Activated CD4-positive, alpha-beta T cell treated with anti-CD3 and anti-CD28 coated beads, Interleukin-2, amount 10 ng/mL, durations not matched to agents 24 days and 14 days (primary cell): Measurements from ENCODE around the gene NOP10. TPM values are rescaled to one million over a fixed set of nuclear protein-coding genes. Genes with fewer than 3 reads are reported as not detected.
"Not testable (repeated sequence)": the region's sequence is repeated elsewhere in the genome, so short reads cannot be mapped to it uniquely, and the experiment has no call there.

Experiments used
- DNase-seq: peaks from one replicate; pipeline ENCODE4 v3.0.0; 2022
- H3K27ac Mint-ChIP-seq: one replicate; pipeline ENCODE4 v1.8.0; 2022; ENCODE audit warnings: mild to moderate bottlenecking, mixed read lengths
- H3K27me3 Mint-ChIP-seq: one replicate; pipeline ENCODE4 v1.8.0; 2022; ENCODE audit warnings: mixed read lengths
- H3K36me3 Mint-ChIP-seq: one replicate; pipeline ENCODE4 v1.8.0; 2022; ENCODE audit warnings: low read depth, mild to moderate bottlenecking, mixed read lengths
- H3K4me1 Mint-ChIP-seq: one replicate; pipeline ENCODE4 v1.8.0; 2021; ENCODE audit warnings: mixed read lengths
- H3K4me3 Mint-ChIP-seq: one replicate; pipeline ENCODE4 v1.8.0; 2022; ENCODE audit warnings: mild to moderate bottlenecking, moderate library complexity, mixed read lengths
- H3K9me3 Mint-ChIP-seq: one replicate; pipeline ENCODE4 v1.8.0; 2021; ENCODE audit warnings: mixed read lengths
- intact Hi-C: fragments of 100-400 bp; cut with micrococcal nuclease; formaldehyde crosslinking; loops from one replicate; pipeline ENCODE4 v1.15.1; 2023
- total RNA-seq: library from RNA; stranded (reverse); gene quantifications from 2 replicates; pipeline ENCODE4 v1.2.3, GENCODE V29; 2022

The NOP10 gene
- total RNA-seq, 1 donor from 2014 or later, result 238 TPM

DNA sequence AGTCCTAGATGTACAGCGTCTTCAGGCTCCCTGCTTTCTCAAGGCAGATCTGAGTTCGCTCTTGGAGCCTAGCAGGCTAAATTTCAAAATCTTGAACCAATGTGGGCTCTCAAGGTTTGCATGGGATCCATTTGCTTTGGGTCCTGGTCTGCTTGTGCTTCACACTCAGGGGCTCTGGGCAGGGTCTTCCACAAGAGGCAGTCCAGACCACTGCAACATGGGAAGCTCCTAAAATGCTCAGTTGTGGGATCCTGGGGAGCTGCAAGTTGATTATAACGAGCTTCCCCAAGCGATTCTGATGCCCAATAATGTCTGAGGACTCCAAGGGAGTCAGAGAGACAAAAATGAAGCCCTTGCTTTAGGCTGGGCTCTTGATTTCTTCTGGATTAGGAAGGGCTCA is 6.8 kb upstream of the NOP10 start:
- no peak for DNase-seq
- Mint-ChIP-seq H3K9me3 (no peaks in the 10 kb centered on the region), H3K36me3 (peaks cover 12% of the 10 kb centered on the region), H3K27ac (no peak overlapping the region), H3K4me1 (peaks cover 3% of the 10 kb centered on the region), H3K4me3 (no peak overlapping the region), H3K27me3 (no peaks in the 10 kb centered on the region)
- intact Hi-C loops, result no loop called here

- no peaks in the 10 kb centered on the region for H3K9me3 Mint-ChIP-seq
- H3K27me3 Mint-ChIP-seq, result no peaks in the 10 kb centered on the region
- peaks cover 6% of the 10 kb centered on the region for H3K36me3 Mint-ChIP-seq
- no peak for DNase-seq
- no peak overlapping the region for H3K4me3 Mint-ChIP-seq
- no peak overlapping the region for H3K27ac Mint-ChIP-seq
- intact Hi-C loops, result no loop called here
- peaks cover 3% of the 10 kb centered on the region for H3K4me1 Mint-ChIP-seq
These were observed 5.9 kb upstream of the NOP10 start for GRCh38 chr15:34348735-34349300.

DNA sequence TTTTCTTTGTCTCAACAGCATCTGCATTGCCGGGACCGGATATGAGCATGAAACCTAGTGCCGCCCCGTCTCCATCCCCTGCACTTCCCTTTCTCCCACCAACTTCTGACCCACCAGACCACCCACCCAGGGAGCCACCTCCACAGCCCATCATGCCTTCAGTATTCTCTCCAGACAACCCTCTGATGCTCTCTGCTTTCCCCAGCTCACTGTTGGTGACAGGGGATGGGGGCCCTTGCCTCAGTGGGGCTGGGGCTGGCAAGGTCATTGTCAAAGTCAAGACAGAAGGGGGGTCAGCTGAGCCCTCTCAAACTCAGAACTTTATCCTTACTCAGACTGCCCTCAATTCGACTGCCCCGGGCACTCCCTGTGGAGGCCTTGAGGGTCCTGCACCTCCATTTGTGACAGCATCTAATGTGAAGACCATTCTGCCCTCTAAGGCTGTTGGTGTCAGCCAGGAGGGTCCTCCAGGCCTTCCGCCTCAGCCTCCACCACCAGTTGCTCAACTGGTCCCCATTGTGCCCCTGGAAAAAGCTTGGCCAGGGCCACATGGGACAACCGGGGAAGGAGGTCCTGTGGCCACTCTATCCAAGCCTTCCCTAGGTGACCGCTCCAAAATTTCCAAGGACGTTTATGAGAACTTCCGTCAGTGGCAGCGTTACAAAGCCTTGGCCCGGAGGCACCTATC is 5.2 kb upstream of the NOP10 start:
- peaks cover 3% of the 10 kb centered on the region for H3K4me1 Mint-ChIP-seq
- H3K36me3 Mint-ChIP-seq, result peaks cover 2% of the 10 kb centered on the region
- intact Hi-C loops, result no loop called here
- no peak for DNase-seq
- H3K27ac Mint-ChIP-seq, result no peak overlapping the region
- H3K4me3 Mint-ChIP-seq, result no peak overlapping the region
- no peaks in the 10 kb centered on the region for H3K27me3 Mint-ChIP-seq
- no peaks in the 10 kb centered on the region for H3K9me3 Mint-ChIP-seq

DNA sequence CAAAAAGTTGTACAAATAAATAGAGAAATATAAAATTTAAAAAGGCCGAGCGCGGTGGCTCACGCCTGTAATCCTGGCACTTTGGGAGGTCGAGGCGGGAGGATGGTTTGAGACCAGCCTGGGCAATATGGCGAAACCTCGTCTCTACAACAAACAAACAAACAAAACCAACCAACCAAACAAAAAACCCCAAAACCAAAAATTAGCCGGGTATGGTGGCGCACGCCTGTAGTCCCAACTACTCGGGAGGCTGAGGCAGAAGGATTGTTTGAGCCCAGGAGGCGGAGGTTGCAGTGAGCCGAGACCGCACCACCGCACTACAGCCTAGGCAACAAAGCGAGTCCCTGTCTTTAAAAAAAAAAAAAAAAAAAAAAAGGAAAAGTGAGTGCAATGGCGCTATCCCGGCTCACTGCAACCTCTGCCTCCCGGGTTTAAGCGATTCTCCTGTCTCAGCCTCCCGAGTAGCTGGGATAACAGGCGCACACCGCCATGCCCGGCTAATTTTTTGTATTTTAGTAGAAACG is 661 bp downstream of the NOP10 start:
- peak; percentile 78 for DNase-seq
- Mint-ChIP-seq H3K4me1 (peaks cover 17% of the 10 kb centered on the region), H3K27ac (peak overlapping the region; percentile 64), H3K36me3 (peaks cover 30% of the 10 kb centered on the region)
- H3K9me3 Mint-ChIP-seq, intact Hi-C loops, H3K27me3 Mint-ChIP-seq, H3K4me3 Mint-ChIP-seq: not testable (repeated sequence)

DNA sequence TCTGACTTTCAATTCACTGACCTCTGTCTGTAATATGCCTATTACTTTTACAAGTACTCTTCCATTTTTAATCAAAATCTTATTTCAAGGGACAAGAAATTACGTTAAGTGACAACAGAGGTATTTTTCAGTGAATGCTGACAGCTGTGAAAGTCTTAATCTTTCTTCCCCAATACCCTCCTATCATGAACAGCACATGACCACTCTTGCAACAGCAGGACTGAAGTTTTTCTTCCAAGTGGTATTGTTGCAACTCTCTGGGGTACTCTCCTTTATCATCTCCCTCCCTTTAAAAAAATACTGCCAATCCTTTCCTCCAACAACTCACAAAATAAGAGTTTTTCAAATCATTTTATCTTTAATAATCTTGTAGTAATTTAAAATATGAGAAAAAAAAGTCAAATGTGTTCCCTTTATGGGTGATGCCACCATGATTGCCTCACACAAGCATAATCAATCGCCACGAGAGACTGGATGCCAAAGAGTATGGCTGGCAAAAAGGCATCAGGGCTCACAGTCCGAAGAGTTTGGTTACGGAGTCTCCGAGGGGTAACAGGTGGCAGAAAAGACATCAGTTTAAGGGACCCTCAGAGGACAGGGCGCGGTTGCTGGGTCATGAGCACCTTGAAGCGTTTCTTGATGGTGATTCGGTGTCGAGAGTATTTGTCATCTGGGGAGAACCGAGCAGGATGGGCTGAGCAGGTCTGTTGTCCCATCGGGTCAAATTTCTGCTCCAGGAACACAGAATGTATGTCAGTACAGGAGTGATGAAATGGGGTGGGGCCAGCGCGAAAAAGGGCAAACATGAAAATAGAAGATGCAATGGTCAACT is 1.3 kb downstream of the NOP10 start:
- Mint-ChIP-seq H3K27ac (peak overlapping the region; percentile 64), H3K4me3 (no peak overlapping the region), H3K27me3 (no peaks in the 10 kb centered on the region), H3K36me3 (peaks cover 32% of the 10 kb centered on the region), H3K9me3 (peaks cover 4% of the 10 kb centered on the region), H3K4me1 (peaks cover 23% of the 10 kb centered on the region)
- DNase-seq, result peak; percentile 63
- intact Hi-C loops, result no loop called here

DNA sequence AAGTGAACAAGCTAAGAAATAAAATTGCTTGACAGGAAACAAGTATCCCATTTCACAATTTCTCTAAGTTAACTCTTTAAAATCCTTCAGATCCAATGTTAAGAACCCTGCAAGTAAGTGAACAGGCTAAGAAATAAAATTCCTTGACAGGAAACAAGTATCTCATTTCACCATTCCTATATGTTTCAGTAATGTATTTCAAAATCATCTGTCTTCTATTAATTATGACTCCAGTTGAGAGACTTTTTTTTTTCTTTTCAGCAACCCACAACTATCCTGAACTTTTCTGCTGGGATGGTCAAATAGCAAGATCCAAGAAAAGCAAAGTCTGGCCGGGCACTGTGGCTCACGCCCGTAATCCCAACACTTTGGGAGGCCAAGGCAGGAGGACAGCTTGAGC is 3.0 kb downstream of the NOP10 start:
- Mint-ChIP-seq H3K27ac (peak overlapping the region; percentile 10), H3K27me3 (no peaks in the 10 kb centered on the region), H3K4me3 (peak overlapping the region; percentile 19), H3K9me3 (peaks cover 4% of the 10 kb centered on the region), H3K36me3 (peaks cover 32% of the 10 kb centered on the region), H3K4me1 (peaks cover 34% of the 10 kb centered on the region)
- intact Hi-C loops, result loop anchor here (10.0 kb wide), 1 partner anchor 95 kb away; the partner anchor contains the start of gene GOLGA8A
- DNase-seq, result no peak

GRCh38 chr15:34338347-34338746 is 4.6 kb downstream of the NOP10 start:
- no peaks in the 10 kb centered on the region for H3K27me3 Mint-ChIP-seq
- intact Hi-C loops, result loop anchor here (10.0 kb wide), 1 partner anchor 96 kb away; the partner anchor contains the start of gene GOLGA8A
- H3K36me3 Mint-ChIP-seq, result peaks cover 32% of the 10 kb centered on the region
- H3K4me1 Mint-ChIP-seq, result peaks cover 41% of the 10 kb centered on the region
- H3K9me3 Mint-ChIP-seq, result peaks cover 4% of the 10 kb centered on the region
- peak overlapping the region; percentile 97 for H3K4me3 Mint-ChIP-seq
- DNase-seq, result no peak
- no peak overlapping the region for H3K27ac Mint-ChIP-seq

GRCh38 chr15:34337557-34338306 is 5.2 kb downstream of the NOP10 start, which contains the start of gene SLC12A6:
TSS of gene SLC12A6 (minus strand) at chr15:34337781. CDS start at chr15:34336680, 1,101 bp downstream.
- Mint-ChIP-seq H3K4me3 (peak within 1 kb of the TSS; percentile 97), H3K27me3 (no peaks in the 10 kb centered on the region), H3K36me3 (peaks cover 32% of the 10 kb centered on the region), H3K27ac (peak within 1 kb of the TSS; percentile 94), H3K4me1 (peaks cover 43% of the 10 kb centered on the region), H3K9me3 (peaks cover 4% of the 10 kb centered on the region)
- intact Hi-C loops, result loop anchor here (10.0 kb wide), 1 partner anchor 97 kb away; the partner anchor contains the start of gene GOLGA8A
- peak; percentile 98 for DNase-seq

DNA sequence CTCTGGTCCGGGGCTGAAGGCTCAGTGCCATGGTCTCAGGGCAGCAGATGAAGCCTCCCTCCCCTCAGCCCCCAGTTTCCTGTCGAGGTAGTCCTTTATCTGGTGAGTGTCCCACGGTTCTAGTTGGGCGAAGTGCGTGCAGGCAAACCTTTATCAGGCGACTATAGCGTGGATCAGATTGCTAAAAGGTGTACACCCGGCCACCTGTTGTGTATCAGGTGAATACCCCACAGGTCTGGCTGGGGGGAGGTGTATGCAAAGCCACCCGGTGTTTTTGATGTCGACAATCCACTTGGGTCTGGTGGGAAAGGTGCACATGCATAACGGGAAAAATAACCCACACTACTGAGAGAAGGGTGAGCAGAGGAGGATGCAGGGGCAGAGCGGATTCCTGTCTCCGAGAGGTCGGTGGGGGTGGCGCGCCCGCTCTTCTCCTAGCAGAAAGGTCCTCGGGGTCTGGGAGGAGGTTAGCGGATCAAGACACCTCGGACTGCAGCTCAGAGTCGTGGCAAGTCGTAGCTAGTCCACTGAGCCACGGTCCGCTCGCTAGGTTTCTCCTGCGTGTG is 5.9 kb downstream of the NOP10 start:
- peaks cover 49% of the 10 kb centered on the region for H3K4me1 Mint-ChIP-seq
- H3K9me3 Mint-ChIP-seq, result peaks cover 4% of the 10 kb centered on the region
- H3K27me3 Mint-ChIP-seq, result no peaks in the 10 kb centered on the region
- H3K4me3 Mint-ChIP-seq, result peak overlapping the region; percentile 97
- DNase-seq, result no peak
- intact Hi-C loops, result loop anchor here (10.0 kb wide), 1 partner anchor 98 kb away; the partner anchor contains the start of gene GOLGA8A
- peaks cover 32% of the 10 kb centered on the region for H3K36me3 Mint-ChIP-seq
- peak overlapping the region; percentile 94 for H3K27ac Mint-ChIP-seq

DNA sequence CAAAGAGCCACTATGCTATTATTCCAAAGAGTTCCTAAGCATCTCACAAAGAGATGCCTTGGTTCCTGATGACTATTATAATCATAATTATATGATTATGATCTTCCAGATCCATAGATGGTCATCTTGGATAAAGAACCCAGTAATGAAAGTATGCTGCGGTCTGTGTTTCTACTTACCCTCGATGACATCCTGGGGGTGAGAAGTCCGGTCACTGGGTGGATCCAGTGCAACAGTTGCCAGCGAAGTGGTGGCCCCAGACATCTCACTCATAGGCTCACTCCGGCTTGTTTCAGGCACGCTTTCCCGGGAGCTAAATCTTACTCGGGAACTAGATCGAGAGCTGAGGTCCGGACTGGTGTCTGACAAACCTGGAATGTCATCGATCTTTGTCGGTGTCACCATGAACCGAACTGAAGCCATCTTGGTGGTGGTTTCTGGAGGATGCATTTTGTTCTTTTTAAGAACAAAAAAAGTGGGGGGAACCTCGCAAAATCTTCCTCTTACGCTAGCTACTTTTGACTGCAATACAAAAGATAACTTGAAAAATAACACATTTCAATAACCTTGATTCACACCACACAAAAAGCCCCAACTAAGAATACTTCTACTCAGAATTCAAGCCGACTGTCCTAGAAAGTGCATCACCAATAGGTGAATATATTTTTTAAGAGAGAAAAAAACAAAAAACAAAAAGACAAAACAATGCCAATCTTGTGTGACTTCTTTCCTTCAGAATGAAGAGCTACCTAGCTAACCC is 6.5 kb downstream of the NOP10 start:
- DNase-seq, result no peak
- Mint-ChIP-seq H3K9me3 (no peaks in the 10 kb centered on the region), H3K4me3 (peak overlapping the region; percentile 97), H3K4me1 (peaks cover 48% of the 10 kb centered on the region), H3K27me3 (no peaks in the 10 kb centered on the region), H3K36me3 (peaks cover 31% of the 10 kb centered on the region), H3K27ac (peak overlapping the region; percentile 94)
- intact Hi-C loops, result loop anchor here (10.0 kb wide), 1 partner anchor 98 kb away; the partner anchor contains the start of gene GOLGA8A

DNA sequence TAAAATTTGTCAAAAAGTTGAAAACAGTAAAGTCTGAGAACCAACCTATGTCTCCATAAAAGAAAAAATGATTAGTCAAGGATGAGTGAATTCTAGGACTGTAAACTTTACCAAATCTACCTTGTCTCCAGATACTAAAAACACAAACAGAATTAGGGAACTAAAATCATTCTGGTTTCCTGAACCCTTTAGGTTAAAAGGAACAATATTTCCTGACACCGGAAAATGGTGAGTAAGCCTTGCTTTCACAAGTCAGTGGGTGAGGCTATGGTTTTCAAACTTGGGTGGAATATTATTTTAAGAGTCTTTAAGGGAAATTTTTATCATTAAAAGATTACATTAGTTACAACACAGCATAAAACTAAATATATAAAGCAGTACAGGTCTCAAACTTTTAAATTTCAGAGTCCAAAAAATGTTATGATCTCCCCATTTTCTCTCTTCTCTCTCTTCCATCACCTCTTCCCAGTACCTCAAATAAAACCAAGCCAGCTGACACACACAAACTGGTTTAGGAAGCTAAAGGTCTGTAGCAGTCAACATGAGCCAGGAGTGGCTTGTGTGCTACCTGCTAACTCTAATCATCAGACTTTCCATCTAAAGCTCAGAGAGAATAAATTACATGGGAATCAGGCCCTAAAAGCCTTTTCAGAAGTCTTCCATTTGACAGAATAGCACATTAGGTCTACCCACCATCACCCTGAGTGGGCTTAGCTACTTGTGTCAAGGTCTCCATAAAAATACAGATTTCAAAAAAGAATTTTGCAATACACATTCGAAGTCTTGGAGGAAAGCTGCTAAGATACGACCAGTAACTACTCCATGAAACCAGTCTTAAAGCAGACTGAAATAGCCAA is 7.5 kb downstream of the NOP10 start:
- DNase-seq, result peak; percentile 58
- Mint-ChIP-seq H3K4me3 (peak overlapping the region; percentile 97), H3K4me1 (peaks cover 50% of the 10 kb centered on the region), H3K36me3 (peaks cover 22% of the 10 kb centered on the region), H3K27ac (peak overlapping the region; percentile 94), H3K9me3 (no peaks in the 10 kb centered on the region), H3K27me3 (no peaks in the 10 kb centered on the region)
- intact Hi-C loops, result loop anchor here (1.0 to 10.0 kb wide), 4 partner anchors 9 to 233 kb away; partner anchors contain the start of genes GOLGA8A and PGBD4
